ENCODE results near the gene RSPO4. TPM values are rescaled to one million over a fixed set of nuclear protein-coding genes. Genes with fewer than 3 reads are reported as not detected.
"Not testable (repeated sequence)": the region's sequence is repeated elsewhere in the genome, so short reads cannot be mapped to it uniquely, and the experiment has no call there.

The RSPO4 gene
- 0.30 and 0.32 TPM in 2 replicates for total RNA-seq (2014; rRNA removed; shearing (Covaris generic))
- polyA plus RNA-seq (2015; cell fraction: cytosol; rRNA removed): 0.28 TPM in 2 replicates
- 0.32 and 0.49 TPM in 2 replicates for polyA plus RNA-seq (2015; cell fraction: nucleus; rRNA removed)

DNA sequence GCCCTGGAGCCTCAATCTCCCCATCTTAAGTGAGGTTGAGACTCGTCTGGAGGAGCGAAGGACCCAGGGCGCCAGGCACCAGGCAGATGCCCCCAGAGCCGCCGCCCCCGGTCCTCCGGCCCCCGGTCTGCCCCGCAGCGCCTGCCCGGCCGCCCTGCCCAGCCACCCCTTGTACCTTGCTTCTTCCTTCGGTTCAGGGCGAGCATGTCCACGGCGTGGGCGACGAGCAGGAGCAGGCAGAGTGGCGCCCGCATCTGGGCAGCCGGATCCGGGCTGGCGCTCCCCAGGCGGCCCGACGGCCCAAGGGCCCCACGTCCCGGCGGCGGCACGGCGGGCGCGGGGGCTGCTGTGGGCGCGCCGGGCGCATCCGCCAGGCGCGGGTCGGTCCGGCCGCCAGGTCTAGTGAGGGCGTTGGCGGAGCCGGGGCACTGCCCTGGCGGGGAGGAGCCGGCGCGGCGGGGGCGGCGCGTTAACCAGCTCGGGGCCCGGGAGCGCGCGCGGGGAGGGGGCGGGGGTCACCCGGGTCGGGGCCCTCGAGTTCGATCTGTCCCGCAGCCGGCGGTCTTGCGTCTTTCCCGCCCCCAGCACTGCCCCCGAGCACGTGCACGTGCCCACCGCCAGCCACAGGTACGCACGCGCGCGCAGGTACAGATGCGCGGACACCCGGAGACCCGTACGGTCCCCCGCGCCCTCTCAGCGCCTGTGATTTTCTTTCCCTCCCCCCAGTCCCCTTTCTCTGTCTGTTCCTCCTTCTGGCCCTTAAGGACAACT lies at the start of gene RSPO4:
TSS of gene RSPO4 (minus strand) at position 401 of the 771 bp plus-strand sequence. CDS start at position 254, 147 bp downstream.
- DNase-seq (ENCODE audit: low read depth): no peak

DNA sequence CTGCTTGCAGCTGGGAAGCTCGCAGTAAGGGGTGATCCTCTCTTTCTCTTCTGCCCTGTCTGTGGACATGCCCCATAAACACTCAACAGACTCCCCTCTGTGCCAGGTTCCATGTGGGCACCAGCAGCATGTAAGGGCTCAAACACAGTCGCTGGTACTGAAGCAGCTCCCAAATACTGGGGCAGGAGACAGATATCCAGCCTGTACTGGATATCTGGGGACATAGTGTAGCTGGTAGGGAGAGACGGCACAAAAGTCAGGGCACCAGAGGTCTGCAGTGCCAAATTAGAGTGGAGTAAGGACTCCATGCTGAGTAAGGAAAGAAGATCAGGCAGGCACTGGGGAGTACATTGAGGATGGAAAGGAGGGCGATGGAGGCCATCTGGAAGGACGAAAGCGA lies 48.3 kb upstream of the RSPO4 start:
- DNase-seq (ENCODE audit: low read depth): no peak

GRCh38 chr20:1045860-1046418 lies 43.8 kb upstream of the RSPO4 start:
- DNase-seq (ENCODE audit: low read depth): no peak

DNA sequence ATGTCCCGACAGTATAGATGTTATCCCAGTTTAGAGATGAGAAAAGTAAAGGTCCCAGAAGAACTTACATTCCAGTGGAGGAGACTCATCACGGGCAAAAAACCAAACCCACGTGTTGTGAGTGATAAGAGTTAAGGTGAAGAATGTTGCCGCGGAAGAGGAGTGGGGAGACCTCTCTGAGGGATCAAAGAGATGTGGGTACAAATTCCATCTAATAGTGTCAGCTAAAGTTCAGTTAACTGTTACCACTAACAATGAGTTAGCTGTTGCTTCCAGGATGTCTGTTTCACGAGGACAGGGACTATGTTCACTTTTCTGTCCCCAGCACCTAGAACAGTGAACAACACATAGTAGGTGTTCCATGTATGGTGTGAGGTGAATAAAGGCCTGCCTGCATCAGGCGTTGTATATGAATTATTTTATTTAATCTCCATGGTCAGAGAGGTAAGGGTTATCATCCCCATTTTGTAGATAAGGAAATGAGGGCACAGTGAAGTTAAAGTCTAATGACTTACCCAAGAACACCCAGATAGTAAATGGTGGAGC lies 39.8 kb upstream of the RSPO4 start:
- DNase-seq (ENCODE audit: low read depth): no peak

GRCh38 chr20:1038205-1038604 lies 36.1 kb upstream of the RSPO4 start:
- no peak for DNase-seq (ENCODE audit: low read depth)

- DNase-seq (ENCODE audit: low read depth): no peak
These were observed 34.9 kb upstream of the RSPO4 start for GRCh38 chr20:1037039-1037438.

DNA sequence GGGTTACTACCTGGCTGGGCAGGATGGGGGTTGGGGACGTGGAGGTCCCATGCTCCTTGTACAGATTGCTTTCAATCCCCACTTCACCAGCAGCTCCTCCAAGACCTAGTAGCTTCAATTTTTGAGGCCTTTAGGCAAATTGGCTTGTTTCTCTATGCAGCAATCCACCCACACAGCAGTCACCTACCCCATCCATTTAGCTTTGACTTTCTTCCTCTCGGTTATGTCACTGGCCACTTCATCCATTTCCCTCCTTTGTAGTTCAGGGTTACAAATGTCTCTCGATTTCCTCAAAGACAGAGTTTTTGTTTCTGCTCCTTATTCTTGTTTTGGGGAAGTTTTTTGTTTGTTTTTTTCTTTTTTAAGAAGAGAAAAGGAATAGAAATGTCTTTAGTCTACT lies 33.4 kb upstream of the RSPO4 start:
- no peak for DNase-seq (ENCODE audit: low read depth)

- DNase-seq (ENCODE audit: low read depth): peak; percentile 8
These were observed 32.3 kb upstream of the RSPO4 start for GRCh38 chr20:1034415-1034789.

GRCh38 chr20:1033751-1034414 lies 31.8 kb upstream of the RSPO4 start:
- no peak for DNase-seq (ENCODE audit: low read depth)

DNA sequence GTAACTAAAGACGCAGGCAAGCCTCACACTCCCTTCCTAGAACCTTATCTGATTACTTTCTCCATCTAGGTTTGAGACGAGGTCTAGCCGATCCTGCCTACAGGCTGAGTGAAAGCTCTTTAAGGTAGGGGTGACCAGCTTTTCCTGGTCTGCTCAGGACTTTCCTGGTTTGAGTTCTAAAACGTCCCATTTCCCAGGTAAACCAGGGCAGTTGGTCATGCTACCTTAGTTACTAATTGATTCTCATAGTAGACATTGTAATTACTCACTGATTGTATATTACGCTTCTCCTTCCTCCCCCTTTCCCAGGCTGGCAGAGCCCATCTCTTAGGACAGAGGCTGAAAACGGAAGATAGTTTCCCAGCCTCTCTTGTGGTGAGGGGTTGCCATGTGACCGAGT lies 27.9 kb upstream of the RSPO4 start:
- no peak for DNase-seq (ENCODE audit: low read depth)

GRCh38 chr20:1026214-1026613 lies 24.1 kb upstream of the RSPO4 start:
- not testable (repeated sequence) for DNase-seq (ENCODE audit: low read depth)

DNA sequence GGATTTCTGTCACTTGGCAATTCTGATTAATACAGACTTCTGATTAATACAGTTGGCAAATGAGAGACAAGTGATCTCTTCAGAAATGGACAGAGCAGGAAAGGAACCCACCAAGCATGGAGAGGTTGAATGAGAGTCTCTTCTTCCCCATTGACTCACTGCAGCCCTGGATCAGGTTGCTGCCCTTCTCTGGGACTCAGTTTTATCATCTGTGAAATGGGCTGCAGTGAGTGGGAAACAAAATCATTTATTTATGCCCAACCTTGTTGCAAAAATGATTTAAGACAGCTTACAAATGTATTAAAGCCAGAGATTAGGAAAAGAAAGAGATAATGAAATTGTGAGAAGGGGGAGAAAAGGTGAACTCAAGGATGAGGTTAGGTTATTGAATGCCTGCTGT lies 20.8 kb upstream of the RSPO4 start:
- DNase-seq (ENCODE audit: low read depth): no peak

- DNase-seq (ENCODE audit: low read depth): no peak
These were observed 18.5 kb upstream of the RSPO4 start for GRCh38 chr20:1020614-1021013.

DNA sequence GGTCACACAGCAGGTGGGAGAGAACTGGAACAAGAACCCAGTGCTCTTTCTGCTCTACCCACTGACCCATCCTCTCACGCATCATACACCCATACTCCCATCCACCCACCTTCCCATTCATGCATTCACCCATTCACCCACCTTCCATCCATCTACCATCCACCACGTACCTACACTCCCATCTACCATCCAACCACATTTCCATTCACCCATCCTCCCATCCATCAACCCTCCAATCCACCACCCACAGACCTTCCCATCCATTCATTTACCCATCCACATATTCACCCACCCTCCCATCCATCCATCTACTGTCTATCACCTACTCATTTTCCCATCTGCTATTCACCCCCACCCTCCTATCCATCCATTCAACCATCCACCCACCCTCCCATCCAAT lies 17.2 kb upstream of the RSPO4 start:
- no peak for DNase-seq (ENCODE audit: low read depth)

DNA sequence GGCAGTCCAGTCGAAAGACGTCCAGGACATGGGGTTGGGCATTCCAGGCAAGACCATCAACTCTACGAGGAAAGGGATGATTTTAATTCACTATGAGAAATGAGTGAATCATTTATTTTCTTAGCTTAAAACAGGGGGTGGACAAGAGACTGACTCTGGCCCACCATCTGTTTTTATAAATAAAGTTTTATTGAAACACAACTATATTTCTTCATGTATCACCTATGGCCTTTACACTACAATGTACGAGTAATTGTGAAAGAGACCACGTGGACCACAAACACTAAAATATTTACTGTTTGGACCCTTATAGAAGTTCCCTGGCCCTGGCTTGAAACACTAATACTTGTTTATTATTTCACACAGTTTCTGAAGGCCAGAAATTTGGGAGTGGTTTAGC lies 15.6 kb upstream of the RSPO4 start:
- no peak for DNase-seq (ENCODE audit: low read depth)

GRCh38 chr20:1015181-1015580 lies 13.1 kb upstream of the RSPO4 start:
- DNase-seq (ENCODE audit: low read depth): no peak

DNA sequence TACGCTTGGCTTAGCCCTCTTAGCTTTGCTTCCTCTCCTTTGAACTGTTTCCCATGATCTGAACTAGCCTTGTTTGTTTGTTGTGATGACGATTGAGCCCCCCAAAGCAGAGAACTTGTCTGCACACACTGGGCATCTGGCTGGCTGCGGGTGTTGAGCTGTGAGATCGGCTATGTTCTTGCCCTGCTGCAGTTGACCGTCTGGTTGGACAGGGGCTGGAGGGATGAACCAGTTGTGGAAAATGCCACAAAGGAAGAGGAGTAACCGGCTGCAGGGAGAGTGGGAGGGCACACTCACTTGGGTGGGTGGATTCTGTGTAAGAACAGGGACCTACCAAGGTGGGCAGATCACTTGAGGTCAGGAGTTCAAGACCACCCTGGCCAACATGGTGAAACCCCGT lies 12.4 kb upstream of the RSPO4 start:
- DNase-seq (ENCODE audit: low read depth): no peak

- DNase-seq (ENCODE audit: low read depth): no peak
These were observed 11.6 kb upstream of the RSPO4 start for GRCh38 chr20:1013566-1014340.

DNA sequence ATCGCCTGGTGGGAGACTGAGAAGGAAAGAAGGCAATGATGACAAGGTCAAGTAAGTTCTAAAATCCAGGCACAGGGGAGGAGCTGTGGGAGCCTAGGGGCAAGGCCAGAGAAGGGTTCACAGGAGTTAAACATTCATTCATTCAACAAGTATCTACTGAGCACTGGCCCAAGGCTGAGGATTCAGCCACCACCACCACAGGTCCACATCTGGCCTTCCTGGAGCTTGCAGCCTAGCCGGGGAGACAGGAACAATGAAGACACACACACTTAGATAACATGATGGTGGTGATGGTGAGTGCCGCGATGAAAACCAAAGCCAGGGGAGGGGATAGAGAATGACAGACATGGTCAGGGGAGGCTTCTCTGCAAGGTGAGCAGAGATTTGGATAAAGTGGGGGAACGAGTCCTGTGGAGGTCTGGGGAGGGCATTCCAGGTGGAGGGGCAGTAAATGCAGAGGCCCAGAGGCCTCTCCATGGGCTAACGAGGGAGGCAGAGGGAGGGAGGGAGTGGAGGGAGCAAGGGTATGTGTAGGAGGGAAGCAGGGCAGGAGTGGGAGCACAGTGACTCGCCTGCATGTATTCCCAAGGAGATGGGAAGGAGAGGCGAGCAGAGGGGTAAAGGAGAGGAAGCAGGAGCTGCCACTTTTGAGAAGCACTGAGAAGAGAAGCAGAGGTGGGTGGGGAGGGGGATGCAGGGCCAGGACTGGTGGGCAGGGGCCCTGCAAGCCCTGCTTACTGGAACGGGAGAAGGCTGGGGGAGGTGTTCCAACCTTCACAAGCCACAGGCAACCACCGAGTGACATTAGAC lies 10.5 kb upstream of the RSPO4 start:
- no peak for DNase-seq (ENCODE audit: low read depth)

DNA sequence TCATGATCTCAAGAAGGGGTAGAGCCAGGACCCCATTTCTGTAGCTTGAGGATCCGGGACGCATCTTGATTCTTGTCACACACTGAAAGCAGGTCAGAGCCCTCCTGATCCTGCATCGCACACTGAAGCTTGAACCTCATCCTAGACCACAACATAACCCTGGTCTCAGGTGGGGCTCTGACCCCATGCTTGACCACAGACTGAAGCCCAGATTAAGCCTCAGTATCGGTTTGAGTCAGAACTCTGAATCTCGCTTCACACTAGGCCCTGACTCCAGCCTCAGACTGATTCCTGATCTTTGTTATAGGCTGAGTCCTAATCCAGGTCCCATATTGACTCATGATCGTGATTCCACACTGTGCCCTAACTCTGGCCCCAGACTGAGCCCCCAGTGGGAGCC lies 8.5 kb upstream of the RSPO4 start:
- DNase-seq (ENCODE audit: low read depth): no peak

All from HT1080 (cell line).